ENCODE data around the gene VMAC. TPM values are rescaled to one million over a fixed set of nuclear protein-coding genes. Genes with fewer than 3 reads are reported as not detected.
"Not testable (repeated sequence)": the region's sequence is repeated elsewhere in the genome, so short reads cannot be mapped to it uniquely, and the experiment has no call there.

The VMAC gene
- 7.1 and 7.4 TPM in 2 replicates for total RNA-seq (ENCODE audit: low replicate concordance)
- long read RNA-seq = 0 reads

DNA sequence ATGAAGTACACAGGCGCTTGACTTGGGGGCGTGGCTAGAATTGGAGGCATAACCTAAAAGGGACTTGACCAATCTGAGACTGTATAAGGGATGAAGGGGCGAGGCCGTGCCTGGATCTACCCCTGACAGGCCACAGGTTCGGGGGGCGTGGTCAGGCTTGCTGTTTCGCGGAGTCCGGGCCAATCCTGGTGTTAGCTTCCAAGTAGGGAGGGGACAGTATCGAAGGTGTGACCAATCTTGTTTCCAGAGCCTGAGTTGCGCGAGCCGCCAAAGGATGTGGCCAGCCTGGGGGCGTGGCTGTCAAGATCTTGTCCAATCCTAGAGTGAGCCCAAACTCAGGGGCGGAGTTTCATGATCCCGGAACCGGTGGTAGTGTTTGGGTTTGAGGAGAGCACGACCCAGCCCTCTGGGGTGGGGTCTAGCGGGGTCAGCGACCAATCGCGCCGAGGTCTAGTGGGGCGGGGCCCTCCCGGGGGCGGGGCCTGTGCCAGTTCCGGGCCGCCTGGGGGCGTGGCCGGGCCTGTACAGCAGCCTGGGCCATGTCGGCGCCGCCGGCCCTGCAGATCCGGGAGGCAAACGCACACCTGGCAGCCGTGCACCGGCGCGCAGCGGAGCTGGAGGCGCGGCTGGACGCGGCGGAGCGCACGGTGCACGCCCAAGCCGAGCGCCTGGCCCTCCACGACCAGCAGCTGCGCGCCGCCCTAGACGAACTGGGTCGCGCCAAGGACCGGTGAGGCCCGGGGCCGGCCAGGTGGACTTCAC is at the start of gene VMAC:
Gene VMAC (plus strand): TSS at position 521 of the 762 bp plus-strand sequence. CDS start 19 bp downstream, at position 540.
- peak within 1 kb of the TSS; percentile 100 for H3K27ac Mint-ChIP-seq
- no peaks in the 10 kb centered on the region for H3K9me3 Mint-ChIP-seq
- peak; percentile 99 for DNase-seq (ENCODE audit: extremely low spot score, unreplicated experiment)
- no peaks in the 10 kb centered on the region for H3K27me3 Mint-ChIP-seq
- H3K36me3 Mint-ChIP-seq = peaks cover 7% of the 10 kb centered on the region
- no peak for TF ChIP-seq CTCF (conservative IDR thresholded peaks at IDR 0.05)
- peak within 1 kb of the TSS; percentile 97 for H3K4me3 Mint-ChIP-seq
- H3K4me1 Mint-ChIP-seq (ENCODE audit: unreplicated experiment) = peaks cover 9% of the 10 kb centered on the region

GRCh38 chr19:5855151-5855550 is 49.5 kb upstream of the VMAC start:
- H3K4me3 Mint-ChIP-seq; H3K27ac Mint-ChIP-seq; H3K27me3 Mint-ChIP-seq; H3K9me3 Mint-ChIP-seq; H3K4me1 Mint-ChIP-seq (ENCODE audit: unreplicated experiment); DNase-seq (ENCODE audit: extremely low spot score, unreplicated experiment); H3K36me3 Mint-ChIP-seq: not testable (repeated sequence)

DNA sequence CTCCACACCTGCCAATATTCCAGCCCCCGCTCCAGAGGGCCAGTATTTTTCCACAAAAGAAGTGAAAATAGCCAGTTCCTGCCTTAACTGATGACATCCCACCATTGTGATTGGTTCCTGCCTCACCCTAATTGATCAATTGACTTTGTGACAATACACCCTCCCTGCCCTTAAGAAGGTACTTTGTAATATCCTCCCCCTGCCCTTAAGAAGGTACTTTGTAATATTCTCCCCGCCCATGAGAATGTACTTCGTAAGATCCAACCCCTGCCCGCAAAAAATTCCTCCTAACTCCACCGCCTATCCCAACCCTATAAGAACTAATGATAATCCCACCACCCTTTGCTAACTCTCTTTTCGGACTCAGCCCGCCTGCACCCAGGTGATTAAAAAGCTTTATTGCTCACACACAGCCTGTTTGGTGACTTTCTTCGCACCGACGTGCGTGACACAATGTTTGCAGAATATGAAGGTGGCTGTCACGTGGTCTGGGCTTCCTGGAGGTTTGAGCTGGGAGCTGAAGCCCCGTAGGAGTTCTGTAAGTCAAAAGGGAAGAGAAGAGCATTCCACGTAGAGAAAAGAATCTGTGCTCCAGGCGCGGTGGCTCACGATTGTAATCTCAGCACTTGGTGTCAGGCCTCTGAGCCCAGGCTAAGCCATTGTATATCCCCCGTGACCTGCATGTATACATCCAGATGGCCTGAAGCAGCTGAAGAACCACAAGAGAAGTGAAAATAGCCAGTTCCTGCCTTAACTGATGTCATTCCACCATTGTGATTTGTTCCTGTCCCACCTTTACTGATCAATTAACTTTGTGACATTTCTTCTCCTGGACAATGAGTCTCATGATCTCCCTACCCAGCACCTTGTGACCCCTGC is 47.2 kb upstream of the VMAC start:
- no peak for DNase-seq (ENCODE audit: extremely low spot score, unreplicated experiment)
- no peaks in the 10 kb centered on the region for H3K9me3 Mint-ChIP-seq
- H3K27me3 Mint-ChIP-seq = no peaks in the 10 kb centered on the region
- H3K4me3 Mint-ChIP-seq = no peak overlapping the region
- H3K4me1 Mint-ChIP-seq (ENCODE audit: unreplicated experiment) = no peaks in the 10 kb centered on the region
- no peak for TF ChIP-seq CTCF (conservative IDR thresholded peaks at IDR 0.05)
- no peaks in the 10 kb centered on the region for H3K36me3 Mint-ChIP-seq
- no peak overlapping the region for H3K27ac Mint-ChIP-seq

DNA sequence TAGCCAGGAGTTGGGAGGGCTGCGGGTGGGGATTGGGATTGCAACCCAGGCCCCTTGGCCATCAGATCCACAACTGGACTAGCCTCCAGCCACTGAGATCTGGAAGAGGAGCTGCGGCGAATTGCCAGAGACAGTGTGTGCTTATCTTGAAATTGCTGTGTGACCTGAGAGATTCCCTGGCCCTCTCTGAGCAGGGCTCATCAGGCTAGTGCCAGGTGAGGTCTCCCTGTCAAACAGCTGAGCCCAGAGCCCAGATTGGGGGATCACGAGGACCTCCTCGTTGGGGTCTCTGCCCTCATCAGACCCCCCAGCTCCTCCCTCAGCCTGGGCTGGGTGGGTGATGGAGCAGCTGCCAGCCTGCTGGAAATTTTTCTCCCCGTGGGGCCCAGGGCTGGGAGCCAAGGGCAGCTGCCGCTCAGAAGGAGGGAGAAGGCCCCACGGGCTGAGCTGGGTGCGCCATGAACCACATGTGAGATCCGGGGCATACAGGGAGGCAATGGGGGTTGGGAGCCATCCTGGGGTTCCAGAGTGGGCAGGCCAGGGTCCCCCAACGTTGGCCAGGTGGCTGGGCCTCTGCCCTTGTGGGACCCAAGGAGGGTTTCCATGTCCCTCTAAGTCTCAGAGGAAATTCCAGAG is 41.5 kb upstream of the VMAC start:
- no peaks in the 10 kb centered on the region for H3K9me3 Mint-ChIP-seq
- H3K4me3 Mint-ChIP-seq = no peak overlapping the region
- no peak overlapping the region for H3K27ac Mint-ChIP-seq
- peaks cover 7% of the 10 kb centered on the region for H3K4me1 Mint-ChIP-seq (ENCODE audit: unreplicated experiment)
- DNase-seq (ENCODE audit: extremely low spot score, unreplicated experiment) = no peak
- TF ChIP-seq CTCF (conservative IDR thresholded peaks at IDR 0.05) = no peak
- H3K36me3 Mint-ChIP-seq = no peaks in the 10 kb centered on the region
- H3K27me3 Mint-ChIP-seq = no peaks in the 10 kb centered on the region

GRCh38 chr19:5864013-5864720 is 40.5 kb upstream of the VMAC start:
- DNase-seq (ENCODE audit: extremely low spot score, unreplicated experiment) = no peak
- H3K4me1 Mint-ChIP-seq (ENCODE audit: unreplicated experiment) = peaks cover 7% of the 10 kb centered on the region
- H3K9me3 Mint-ChIP-seq = no peaks in the 10 kb centered on the region
- no peaks in the 10 kb centered on the region for H3K36me3 Mint-ChIP-seq
- no peak overlapping the region for H3K27ac Mint-ChIP-seq
- H3K4me3 Mint-ChIP-seq = no peak overlapping the region
- no peaks in the 10 kb centered on the region for H3K27me3 Mint-ChIP-seq
- TF ChIP-seq CTCF (conservative IDR thresholded peaks at IDR 0.05) = no peak
